Measurements from ENCODE around the gene ABCC6. TPM values are rescaled to one million over a fixed set of nuclear protein-coding genes. Genes with fewer than 3 reads are reported as not detected.
A peak's percentile ranks its signal among the peaks of the same experiment; 100 is the strongest.

Gene ABCC6
- polyA plus RNA-seq, 1 donor from 2014 or later = not detected

GRCh38 chr16:16137110-16137509, 86.2 kb downstream of the ABCC6 start:
- Mint-ChIP-seq H3K4me1 (peaks cover 4 to 7% (median 4%) of the 10 kb centered on the region in 3 donors), H3K36me3 (peaks cover 10% of the 10 kb centered on the region), H3K9me3 (no peaks in the 10 kb centered on the region), H3K4me3 (no peak overlapping the region), H3K27ac (no peak overlapping the region), H3K27me3 (no peaks in the 10 kb centered on the region)

- Mint-ChIP-seq H3K4me1 (peaks cover 4 to 7% (median 4%) of the 10 kb centered on the region in 3 donors), H3K9me3 (no peaks in the 10 kb centered on the region), H3K4me3 (no peak overlapping the region), H3K36me3 (peaks cover 10% of the 10 kb centered on the region), H3K27ac (no peak overlapping the region), H3K27me3 (no peaks in the 10 kb centered on the region)
Observed at GRCh38 chr16:16136588-16136987, 86.7 kb downstream of the ABCC6 start.

- H3K27me3 Mint-ChIP-seq = no peaks in the 10 kb centered on the region
- H3K36me3 Mint-ChIP-seq = peaks cover 9% of the 10 kb centered on the region
- no peaks in the 10 kb centered on the region for H3K9me3 Mint-ChIP-seq
- H3K4me3 Mint-ChIP-seq = no peak overlapping the region
- H3K4me1 Mint-ChIP-seq = no peaks in the 10 kb centered on the region
- H3K27ac Mint-ChIP-seq = no peak overlapping the region
Observed at GRCh38 chr16:16133943-16134604, 89.2 kb downstream of the ABCC6 start.

- H3K9me3 Mint-ChIP-seq = no peaks in the 10 kb centered on the region
- peak overlapping the region in 1 of 3 donors; percentile 57 for H3K27ac Mint-ChIP-seq
- H3K4me3 Mint-ChIP-seq = no peak overlapping the region
- no peaks in the 10 kb centered on the region for H3K4me1 Mint-ChIP-seq
- H3K36me3 Mint-ChIP-seq = peaks cover 9% of the 10 kb centered on the region
- H3K27me3 Mint-ChIP-seq = no peaks in the 10 kb centered on the region
Observed at GRCh38 chr16:16131659-16132058, 91.6 kb downstream of the ABCC6 start.

GRCh38 chr16:16131204-16131603, 92.1 kb downstream of the ABCC6 start:
- Mint-ChIP-seq H3K27ac (peak overlapping the region in 1 of 3 donors; percentile 57), H3K4me1 (no peaks in the 10 kb centered on the region), H3K36me3 (peaks cover 9% of the 10 kb centered on the region), H3K27me3 (no peaks in the 10 kb centered on the region), H3K4me3 (no peak overlapping the region), H3K9me3 (no peaks in the 10 kb centered on the region)

- no peak overlapping the region for H3K4me3 Mint-ChIP-seq
- peaks cover 0 to 7% (median 4%) of the 10 kb centered on the region in 3 donors for H3K9me3 Mint-ChIP-seq
- peaks cover 25% of the 10 kb centered on the region for H3K36me3 Mint-ChIP-seq
- no peaks in the 10 kb centered on the region for H3K4me1 Mint-ChIP-seq
- H3K27ac Mint-ChIP-seq = no peak overlapping the region
- no peaks in the 10 kb centered on the region for H3K27me3 Mint-ChIP-seq
Observed at GRCh38 chr16:16127469-16128116, 95.7 kb downstream of the ABCC6 start.

GRCh38 chr16:16126896-16127295, 96.4 kb downstream of the ABCC6 start:
- Mint-ChIP-seq H3K27ac (no peak overlapping the region), H3K4me1 (no peaks in the 10 kb centered on the region), H3K9me3 (peaks cover 0 to 7% (median 4%) of the 10 kb centered on the region in 3 donors), H3K36me3 (peaks cover 29% of the 10 kb centered on the region), H3K27me3 (no peaks in the 10 kb centered on the region), H3K4me3 (no peak overlapping the region)

- no peaks in the 10 kb centered on the region for H3K27me3 Mint-ChIP-seq
- peaks cover 32% of the 10 kb centered on the region for H3K36me3 Mint-ChIP-seq
- H3K4me3 Mint-ChIP-seq = no peak overlapping the region
- no peak overlapping the region for H3K27ac Mint-ChIP-seq
- peaks cover 0 to 7% (median 4%) of the 10 kb centered on the region in 3 donors for H3K9me3 Mint-ChIP-seq
- H3K4me1 Mint-ChIP-seq = no peaks in the 10 kb centered on the region
Observed at GRCh38 chr16:16124974-16125373, 98.3 kb downstream of the ABCC6 start.

- Mint-ChIP-seq H3K4me3 (no peak overlapping the region), H3K27ac (no peak overlapping the region), H3K9me3 (peaks cover 0 to 7% (median 4%) of the 10 kb centered on the region in 3 donors), H3K36me3 (peaks cover 32% of the 10 kb centered on the region), H3K4me1 (no peaks in the 10 kb centered on the region), H3K27me3 (no peaks in the 10 kb centered on the region)
Observed at GRCh38 chr16:16124438-16124837, 98.9 kb downstream of the ABCC6 start.

- peaks cover 3 to 17% (median 7%) of the 10 kb centered on the region in 3 donors for H3K9me3 Mint-ChIP-seq
- no peaks in the 10 kb centered on the region for H3K27me3 Mint-ChIP-seq
- no peaks in the 10 kb centered on the region for H3K4me1 Mint-ChIP-seq
- H3K4me3 Mint-ChIP-seq = peak overlapping the region in 1 of 4 donors; percentile 17
- peaks cover 34% of the 10 kb centered on the region for H3K36me3 Mint-ChIP-seq
- H3K27ac Mint-ChIP-seq = no peak overlapping the region
Observed at GRCh38 chr16:16122264-16122663, 101.0 kb downstream of the ABCC6 start.

GRCh38 chr16:16121185-16121727, 102.0 kb downstream of the ABCC6 start:
- Mint-ChIP-seq H3K27me3 (no peaks in the 10 kb centered on the region), H3K4me3 (no peak overlapping the region), H3K27ac (no peak overlapping the region), H3K4me1 (no peaks in the 10 kb centered on the region), H3K36me3 (peaks cover 34% of the 10 kb centered on the region), H3K9me3 (peaks cover 3 to 17% (median 10%) of the 10 kb centered on the region in 3 donors)

- Mint-ChIP-seq H3K4me1 (no peaks in the 10 kb centered on the region), H3K36me3 (peaks cover 32% of the 10 kb centered on the region), H3K9me3 (peaks cover 3 to 17% (median 10%) of the 10 kb centered on the region in 3 donors), H3K4me3 (no peak overlapping the region), H3K27ac (peak overlapping the region in 1 of 3 donors; percentile 76), H3K27me3 (no peaks in the 10 kb centered on the region)
Observed at GRCh38 chr16:16120382-16121184, 102.7 kb downstream of the ABCC6 start.

GRCh38 chr16:16120044-16120381, 103.3 kb downstream of the ABCC6 start:
- H3K27me3 Mint-ChIP-seq = no peaks in the 10 kb centered on the region
- H3K4me3 Mint-ChIP-seq = peak overlapping the region in 1 of 4 donors; percentile 32
- H3K4me1 Mint-ChIP-seq = no peaks in the 10 kb centered on the region
- peaks cover 3 to 17% (median 10%) of the 10 kb centered on the region in 3 donors for H3K9me3 Mint-ChIP-seq
- H3K27ac Mint-ChIP-seq = peak overlapping the region in 1 of 3 donors; percentile 76
- peaks cover 30% of the 10 kb centered on the region for H3K36me3 Mint-ChIP-seq

GRCh38 chr16:16118337-16118736, 105.0 kb downstream of the ABCC6 start:
- Mint-ChIP-seq H3K27me3 (no peaks in the 10 kb centered on the region), H3K4me1 (no peaks in the 10 kb centered on the region), H3K9me3 (peaks cover 3 to 9% (median 5%) of the 10 kb centered on the region in 3 donors), H3K36me3 (peaks cover 18% of the 10 kb centered on the region), H3K4me3 (no peak overlapping the region), H3K27ac (no peak overlapping the region)

GRCh38 chr16:16116841-16117240, 106.5 kb downstream of the ABCC6 start:
- H3K4me1 Mint-ChIP-seq = no peaks in the 10 kb centered on the region
- no peaks in the 10 kb centered on the region for H3K27me3 Mint-ChIP-seq
- peaks cover 8% of the 10 kb centered on the region for H3K36me3 Mint-ChIP-seq
- H3K4me3 Mint-ChIP-seq = no peak overlapping the region
- no peak overlapping the region for H3K27ac Mint-ChIP-seq
- H3K9me3 Mint-ChIP-seq = peaks cover 3 to 9% (median 5%) of the 10 kb centered on the region in 3 donors

All from IgD-negative memory B cell (primary cell).